H9 (cell line): ENCODE results near the gene NAPG. TPM values are rescaled to one million over a fixed set of nuclear protein-coding genes. Genes with fewer than 3 reads are reported as not detected.

Experiments used
- DNase-seq: peaks from one replicate; pipeline ENCODE4 v3.0.0-alpha.2; 2017
- H2AFZ ChIP-seq: one replicate; pipeline ENCODE4 v1.6.1; 2013; ENCODE audit warnings: mild to moderate bottlenecking, low read length, control low read depth, moderate library complexity
- H2AK5ac ChIP-seq: 2 replicates; pipeline ENCODE4 v1.6.1; 2013; ENCODE audit warnings: low read length, control low read depth, mixed read lengths; ENCODE audit not compliant: insufficient read length
- H2BK120ac ChIP-seq: one replicate; pipeline ENCODE4 v1.6.1; 2013; ENCODE audit warnings: low read depth, mild to moderate bottlenecking, low read length, control low read depth, inconsistent platforms; ENCODE audit not compliant: poor library complexity, severe bottlenecking
- H2BK12ac ChIP-seq: 2 replicates; pipeline ENCODE4 v1.6.1; 2013; ENCODE audit warnings: low read length, control low read depth, mixed read lengths, low read depth; ENCODE audit not compliant: insufficient read length
- H2BK15ac ChIP-seq: 2 replicates; pipeline ENCODE4 v1.6.1; 2013; ENCODE audit warnings: low read depth, low read length, control low read depth
- H2BK20ac ChIP-seq: one replicate; pipeline ENCODE4 v1.6.1; 2013; ENCODE audit warnings: low read depth, mild to moderate bottlenecking, low read length, control low read depth, inconsistent platforms; ENCODE audit not compliant: poor library complexity, severe bottlenecking
- H2BK5ac ChIP-seq: 2 replicates; pipeline ENCODE4 v1.6.1; 2013; ENCODE audit warnings: low read length, control low read depth, mixed read lengths; ENCODE audit not compliant: insufficient read length
- H3K14ac ChIP-seq: 2 replicates; pipeline ENCODE4 v1.6.1; 2013; ENCODE audit warnings: low read length, control low read depth; ENCODE audit not compliant: insufficient read depth
- H3K18ac ChIP-seq: 2 replicates; pipeline ENCODE4 v1.6.1; 2013; ENCODE audit warnings: low read depth, mild to moderate bottlenecking, mixed read lengths, low read length, control low read depth; ENCODE audit not compliant: insufficient read length
- H3K23ac ChIP-seq: 2 replicates; pipeline ENCODE4 v1.6.1; 2013; ENCODE audit warnings: low read length, control low read depth, mixed read lengths, low read depth; ENCODE audit not compliant: insufficient read length
- H3K23me2 ChIP-seq: 2 replicates; pipeline ENCODE4 v1.6.1; 2013; ENCODE audit warnings: low read depth, mild to moderate bottlenecking, mixed read lengths, low read length, control low read depth; ENCODE audit not compliant: insufficient read length, poor library complexity, severe bottlenecking
- H3K27ac ChIP-seq: 2 replicates; pipeline ENCODE4 v1.5.1; 2013; ENCODE audit warnings: low read length, control low read depth, mixed read lengths, low read depth; ENCODE audit not compliant: insufficient read length
- H3K27me3 ChIP-seq: 2 replicates; pipeline ENCODE4 v1.6.1; 2013; ENCODE audit warnings: low read length, control low read depth, inconsistent platforms; ENCODE audit not compliant: insufficient read depth
- H3K4ac ChIP-seq: 2 replicates; pipeline ENCODE4 v1.6.1; 2013; ENCODE audit warnings: low read depth, mild to moderate bottlenecking, control low read depth, inconsistent platforms, low read length, moderate library complexity
- H3K4me1 ChIP-seq: 2 replicates; pipeline ENCODE4 v1.6.1; 2013; ENCODE audit warnings: low read length, control low read depth, inconsistent platforms; ENCODE audit not compliant: insufficient read depth
- H3K4me2 ChIP-seq: 2 replicates; pipeline ENCODE4 v1.6.1; 2013; ENCODE audit warnings: low read length, control low read depth, mixed read lengths; ENCODE audit not compliant: insufficient read length, insufficient read depth
- H3K56ac ChIP-seq: 2 replicates; pipeline ENCODE4 v1.6.1; 2013; ENCODE audit warnings: low read depth, mild to moderate bottlenecking, mixed read lengths, low read length, control low read depth; ENCODE audit not compliant: insufficient read length
- H3K79me1 ChIP-seq: 2 replicates; pipeline ENCODE4 v1.6.1; 2013; ENCODE audit warnings: low read depth, mild to moderate bottlenecking, moderate library complexity, low read length, control low read depth, inconsistent platforms; ENCODE audit not compliant: insufficient read depth, poor library complexity, severe bottlenecking
- H3K79me2 ChIP-seq: 2 replicates; pipeline ENCODE4 v1.6.1; 2013; ENCODE audit warnings: low read length, control low read depth, inconsistent platforms; ENCODE audit not compliant: insufficient read depth
- H3K9ac ChIP-seq: 2 replicates; pipeline ENCODE4 v1.6.1; 2013; ENCODE audit warnings: low read length, control low read depth, mixed read lengths; ENCODE audit not compliant: insufficient read length; ENCODE audit errors: extremely low read depth
- H3K9me3 ChIP-seq: one replicate; pipeline ENCODE4 v1.6.1; 2013; ENCODE audit warnings: low read depth, low read length, inconsistent platforms; ENCODE audit not compliant: control insufficient read depth
- H3T11ph ChIP-seq: one replicate; pipeline ENCODE4 v1.6.1; 2013; ENCODE audit warnings: mild to moderate bottlenecking, low read length, control low read depth, inconsistent platforms
- H4K20me1 ChIP-seq: one replicate; pipeline ENCODE4 v1.6.1; 2013; ENCODE audit not compliant: control insufficient read depth, insufficient read length, insufficient read depth
- H4K5ac ChIP-seq: 2 replicates; pipeline ENCODE4 v1.6.1; 2013; ENCODE audit warnings: low read depth, mild to moderate bottlenecking, mixed read lengths, low read length, control low read depth; ENCODE audit not compliant: insufficient read length
- H4K8ac ChIP-seq: replicated peaks from 2 replicates; pipeline ENCODE4 v1.6.1; 2013; ENCODE audit warnings: low read length, control low read depth, mixed read lengths, low read depth; ENCODE audit not compliant: insufficient read length
- H4K91ac ChIP-seq: 2 replicates; pipeline ENCODE4 v1.6.1; 2013; ENCODE audit warnings: low read depth, mild to moderate bottlenecking, moderate library complexity, mixed read lengths, low read length, control low read depth; ENCODE audit not compliant: insufficient read length
- H3K27ac Mint-ChIP-seq, 3 experiments: 2 replicates in 2 of 3; 3 replicates in 1 of 3; pipeline ENCODE4 v1.8.0; 2020 to 2021; ENCODE audit warnings: mixed read lengths in 3 of 3, mild to moderate bottlenecking in 1 of 3, moderate library complexity in 1 of 3
- H3K27me3 Mint-ChIP-seq: 2 replicates; pipeline ENCODE4 v1.8.0; 2021; ENCODE audit warnings: low read depth, mild to moderate bottlenecking, moderate library complexity, mixed read lengths
- H3K36me3 Mint-ChIP-seq, 3 experiments: 2 replicates in 2 of 3; 3 replicates in 1 of 3; pipeline ENCODE4 v1.8.0; 2020 to 2021; ENCODE audit warnings: low read depth in 3 of 3, mixed read lengths in 3 of 3; ENCODE audit not compliant: insufficient read depth in 1 of 3
- H3K4me1 Mint-ChIP-seq, 2 experiments: 2 replicates each; pipeline ENCODE4 v1.8.0; 2020; ENCODE audit warnings: mixed read lengths in 2 of 2
- H3K4me3 Mint-ChIP-seq, 2 experiments: 2 replicates in 1 of 2; 3 replicates in 1 of 2; pipeline ENCODE4 v1.8.0; 2020 to 2021; ENCODE audit warnings: mild to moderate bottlenecking in 2 of 2, mixed read lengths in 2 of 2, moderate library complexity in 1 of 2
- H3K9me3 Mint-ChIP-seq, 2 experiments: 2 replicates in 1 of 2; 3 replicates in 1 of 2; pipeline ENCODE4 v1.8.0; 2020; ENCODE audit warnings: mild to moderate bottlenecking in 2 of 2, mixed read lengths in 2 of 2, moderate library complexity in 1 of 2
- CTCF ChIP-seq: fragments of 200-600 bp; sonication (generic); conservative IDR thresholded peaks from 3 replicates; pipeline ENCODE4 v1.8.0; 2021; ENCODE audit warnings: antibody characterized with exemption, mild to moderate bottlenecking
- WGBS: extraction: QIAGEN DNeasy Blood & Tissue Kit; methylation state at CpG from one replicate; pipeline ENCODE4 v1.1.7; 2013; ENCODE audit warnings: missing lambda C conversion rate, low lambda C conversion rate, mixed read lengths; ENCODE audit not compliant: insufficient read length; ENCODE audit errors: extremely low coverage; 5-methylcytosine and 5-hydroxymethylcytosine counted together
- total RNA-seq: library from RNA; stranded (reverse); gene quantifications from 2 replicates; pipeline ENCODE4 v1.2.1, GENCODE V29; 2021

The NAPG gene
- total RNA-seq, 1 experiment from 2014 or later, result 30.9 TPM

- Mint-ChIP-seq H3K36me3 (no peaks in the 10 kb centered on the region; a peak in 1 of 7 replicates), H3K27me3 (peaks cover 2% of the 10 kb centered on the region; the same call in 1 of the 2 replicates), H3K4me1 (peaks cover 17% of the 10 kb centered on the region in 2 experiments), H3K4me3 (no peak overlapping the region), H3K27ac (no peak overlapping the region; a peak in 1 of 7 replicates), H3K9me3 (peaks cover 0 to under 1% of the 10 kb centered on the region in 2 experiments; a peak in 1 of 5 replicates)
- no peak for DNase-seq
- peaks cover 4% of the 10 kb centered on the region for H3K23me2 ChIP-seq
- no peak overlapping the region for H2BK15ac ChIP-seq
- H2BK120ac ChIP-seq, result no peak overlapping the region
- H3K14ac ChIP-seq, result no peak overlapping the region
- H3K9ac ChIP-seq, result no peak overlapping the region
- no peak overlapping the region for H4K91ac ChIP-seq
- no peak overlapping the region for H4K5ac ChIP-seq
- no peak overlapping the region for H2BK5ac ChIP-seq
- no peak overlapping the region for H4K8ac ChIP-seq
- H3T11ph ChIP-seq, result no peak overlapping the region
- H3K79me2 ChIP-seq, result peaks cover 8% of the 10 kb centered on the region; the same call in 1 of the 2 replicates
- no peak overlapping the region for H3K18ac ChIP-seq
- H3K27ac ChIP-seq, result no peak overlapping the region
- H3K9me3 ChIP-seq, result no peaks in the 10 kb centered on the region
- H4K20me1 ChIP-seq, result no peaks in the 10 kb centered on the region
- no peak overlapping the region for H2BK20ac ChIP-seq
- H2AFZ ChIP-seq, result no peak overlapping the region
- WGBS, result no CpG with 5 or more reads among the region's 2 CpGs
- no peak for TF ChIP-seq CTCF
- no peak overlapping the region for H3K23ac ChIP-seq
- peaks cover 2% of the 10 kb centered on the region for H3K79me1 ChIP-seq
- no peak overlapping the region for H2BK12ac ChIP-seq
- H3K56ac ChIP-seq, result no peak overlapping the region
- no peaks in the 10 kb centered on the region; the same call in 1 of the 2 replicates for H3K4me1 ChIP-seq
- no peak overlapping the region for H3K4me2 ChIP-seq
- no peak overlapping the region for H2AK5ac ChIP-seq
- H3K27me3 ChIP-seq, result no peaks in the 10 kb centered on the region
- H3K4ac ChIP-seq, result no peak overlapping the region
These were observed 3.3 kb upstream of the NAPG start for GRCh38 chr18:10522574-10522973.
